ENCODE results near the gene SNED1.
"Not testable (repeated sequence)": the region's sequence is repeated elsewhere in the genome, so short reads cannot be mapped to it uniquely, and the experiment has no call there.

The SNED1 gene

GRCh38 chr2:240972636-240973521 is 25.5 kb upstream of the SNED1 start:
- TF ChIP-seq CTCF (IDR thresholded peaks at IDR 0.05; ENCODE audit: control extremely low read depth, extremely low read depth, low read depth, missing control alignments): no peak
- CTCF ChIA-PET: interaction anchor here (1.7 kb wide), 1 partner anchor 11 kb away, joined by 5 read pairs; no protein-coding TSS in a partner anchor
- POLR2A ChIA-PET: no interaction called here
- no peak for DNase-seq (ENCODE audit: extremely low spot score)

GRCh38 chr2:240974771-240975572 is 23.4 kb upstream of the SNED1 start:
- POLR2A ChIA-PET: no interaction called here
- CTCF ChIA-PET: no interaction called here
- TF ChIP-seq CTCF (IDR thresholded peaks at IDR 0.05; ENCODE audit: control extremely low read depth, extremely low read depth, low read depth, missing control alignments): no peak

GRCh38 chr2:240975903-240976302 is 22.5 kb upstream of the SNED1 start:
- POLR2A ChIA-PET; DNase-seq (ENCODE audit: extremely low spot score); CTCF ChIA-PET: not testable (repeated sequence)

More at GRCh38 chr2:240974771-240975572, 23.4 kb upstream of the SNED1 start:
- no peak for DNase-seq (ENCODE audit: extremely low spot score)

GRCh38 chr2:240981280-240981679 is 17.1 kb upstream of the SNED1 start:
- ChIA-PET POLR2A (no interaction called here), CTCF (no interaction called here)
- no peak for TF ChIP-seq CTCF (IDR thresholded peaks at IDR 0.05; ENCODE audit: control extremely low read depth, extremely low read depth, low read depth, missing control alignments)
- no peak for DNase-seq (ENCODE audit: extremely low spot score)

- POLR2A ChIA-PET: no interaction called here
- DNase-seq (ENCODE audit: extremely low spot score): no peak
- CTCF ChIA-PET: interaction anchor here (1.0 to 1.7 kb wide), 2 partner anchors 9 to 97 kb away, joined by 3 to 5 read pairs; no protein-coding TSS in a partner anchor
Observed at GRCh38 chr2:240981871-240982800, 16.3 kb upstream of the SNED1 start.

GRCh38 chr2:240982821-240983281 is 15.6 kb upstream of the SNED1 start:
- ChIA-PET POLR2A (no interaction called here), CTCF (interaction anchor here (1.0 to 1.7 kb wide), 5 partner anchors 10 to 130 kb away, joined by 3 to 5 read pairs (median 4); no protein-coding TSS in a partner anchor)
- TF ChIP-seq CTCF (IDR thresholded peaks at IDR 0.05; ENCODE audit: control extremely low read depth, extremely low read depth, low read depth, missing control alignments): no peak
- no peak for DNase-seq (ENCODE audit: extremely low spot score)

More at GRCh38 chr2:240981871-240982800, 16.3 kb upstream of the SNED1 start:
- TF ChIP-seq CTCF (IDR thresholded peaks at IDR 0.05; ENCODE audit: control extremely low read depth, extremely low read depth, low read depth, missing control alignments): no peak
